GM19035 (cell line): Measurements from ENCODE around the gene PSTPIP2.
"Not testable (repeated sequence)": the region's sequence is repeated elsewhere in the genome, so short reads cannot be mapped to it uniquely, and the experiment has no call there.

Experiments
- ATAC-seq: cut with Tn5 transposase; IDR thresholded peaks from one replicate; pipeline ENCODE4 v1.9.1; 2021; ENCODE audit not compliant: unreplicated experiment

PSTPIP2 gene

DNA sequence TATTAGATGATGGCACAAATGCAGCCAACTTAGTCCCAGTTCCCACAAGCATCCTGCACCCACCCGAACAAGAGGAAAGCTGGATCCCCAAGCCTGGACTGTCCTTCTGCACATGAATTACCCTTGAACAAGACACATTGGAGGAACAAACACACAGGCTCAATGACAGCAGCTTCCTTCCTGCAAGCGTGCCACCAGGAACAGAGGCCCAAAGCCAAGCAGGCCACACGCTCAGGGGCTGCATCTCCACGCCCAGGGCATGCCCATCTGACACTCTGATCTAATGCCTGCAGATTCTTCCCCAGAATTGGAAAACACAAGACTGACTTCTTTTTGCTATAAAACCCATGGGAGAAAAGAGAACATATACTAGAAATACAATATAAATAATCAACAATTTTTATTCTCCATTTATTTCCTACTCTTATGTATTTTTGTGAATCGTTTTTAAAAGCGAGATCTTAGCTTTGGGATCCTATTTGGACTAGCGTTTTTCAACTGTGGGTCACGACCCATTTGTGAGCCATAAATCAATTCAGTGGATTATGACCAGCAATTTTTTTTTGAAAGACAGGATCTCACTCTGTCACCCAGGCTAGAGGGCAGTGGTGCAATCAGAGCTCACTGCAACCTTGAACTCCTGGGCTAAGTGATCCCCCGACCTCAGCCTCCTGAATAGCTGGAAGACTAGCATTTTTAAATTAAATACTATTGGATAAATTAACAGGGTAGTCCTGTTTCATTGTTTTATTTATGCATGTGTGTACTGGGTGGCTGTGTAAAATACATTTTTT is 34.4 kb downstream of the PSTPIP2 start:
- ATAC-seq = no peak

- ATAC-seq = no peak
Measured at GRCh38 chr18:46035696-46036680, 36.1 kb downstream of the PSTPIP2 start.

DNA sequence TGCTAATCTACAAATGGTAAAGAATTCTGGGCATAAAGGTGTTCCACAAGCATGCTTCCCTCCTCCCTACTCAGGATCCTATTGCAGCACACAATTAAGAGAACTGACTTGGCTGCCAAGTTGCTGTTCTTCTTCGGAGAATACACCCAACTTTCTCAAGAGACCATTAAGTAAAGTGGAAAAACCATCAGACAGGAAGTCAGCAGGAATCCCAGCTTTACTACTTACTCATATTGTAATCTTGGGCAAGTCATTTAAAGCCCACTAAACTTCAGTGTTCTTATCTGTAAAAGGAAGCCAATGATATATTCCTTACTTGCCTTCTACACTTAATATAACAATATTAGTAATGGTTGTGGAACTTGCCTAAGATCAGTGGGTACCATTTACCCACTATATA is 37.8 kb downstream of the PSTPIP2 start:
- no peak for ATAC-seq

DNA sequence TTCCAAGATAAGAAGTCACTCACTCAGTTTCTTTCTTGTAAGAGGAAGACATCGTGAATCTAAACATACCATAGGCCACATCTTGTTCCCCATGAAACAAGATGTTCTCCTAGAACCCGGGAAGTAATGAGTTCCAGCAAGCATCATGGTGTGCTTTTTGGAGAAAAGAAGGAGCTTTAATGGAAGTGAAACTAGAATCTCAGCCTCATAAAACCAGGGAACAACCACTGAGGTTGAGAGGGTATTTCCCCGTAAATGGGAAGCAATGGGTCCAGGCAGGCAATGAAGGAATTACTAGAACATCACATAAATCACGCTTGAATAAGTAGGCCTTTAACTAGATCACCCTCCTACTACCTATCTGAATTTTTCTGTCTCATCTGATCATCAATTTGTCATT is 40.3 kb downstream of the PSTPIP2 start:
- no peak for ATAC-seq

DNA sequence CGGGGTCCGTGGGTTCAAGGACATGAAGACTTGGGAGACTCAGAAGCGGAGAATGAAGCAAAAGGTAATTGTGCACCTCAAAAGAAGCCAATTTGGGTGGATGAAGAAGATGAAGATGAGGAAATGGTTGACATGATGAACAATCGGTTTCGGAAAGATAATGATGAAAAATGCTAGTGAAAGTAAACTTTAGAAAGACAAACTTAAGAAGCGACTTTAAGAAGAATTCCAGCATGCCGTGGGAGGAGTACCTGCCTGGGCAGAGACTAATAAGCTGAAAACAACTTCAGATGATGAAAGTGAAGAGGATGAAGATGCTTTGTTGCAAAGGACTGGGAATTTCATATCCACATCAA is 43.5 kb downstream of the PSTPIP2 start:
- no peak for ATAC-seq

DNA sequence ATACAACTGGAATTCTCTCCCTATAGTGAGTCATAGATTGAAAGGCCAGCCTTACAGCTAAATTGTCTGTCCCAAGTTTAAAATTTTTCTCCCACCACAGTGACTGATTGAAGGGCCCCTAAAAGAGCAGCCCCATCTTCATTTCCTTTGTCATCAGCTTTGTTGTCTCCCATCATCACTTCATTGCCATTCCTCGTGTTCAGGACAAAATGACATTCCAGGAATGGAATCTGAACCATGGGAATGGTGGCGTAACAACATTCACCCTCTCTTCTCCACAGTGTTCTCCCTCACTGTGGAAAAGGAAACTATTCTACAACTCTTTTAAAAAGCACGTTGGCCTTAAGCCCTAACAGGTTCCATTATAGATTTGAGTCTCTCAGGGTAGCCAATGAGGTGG is 52.1 kb downstream of the PSTPIP2 start:
- ATAC-seq = no peak

DNA sequence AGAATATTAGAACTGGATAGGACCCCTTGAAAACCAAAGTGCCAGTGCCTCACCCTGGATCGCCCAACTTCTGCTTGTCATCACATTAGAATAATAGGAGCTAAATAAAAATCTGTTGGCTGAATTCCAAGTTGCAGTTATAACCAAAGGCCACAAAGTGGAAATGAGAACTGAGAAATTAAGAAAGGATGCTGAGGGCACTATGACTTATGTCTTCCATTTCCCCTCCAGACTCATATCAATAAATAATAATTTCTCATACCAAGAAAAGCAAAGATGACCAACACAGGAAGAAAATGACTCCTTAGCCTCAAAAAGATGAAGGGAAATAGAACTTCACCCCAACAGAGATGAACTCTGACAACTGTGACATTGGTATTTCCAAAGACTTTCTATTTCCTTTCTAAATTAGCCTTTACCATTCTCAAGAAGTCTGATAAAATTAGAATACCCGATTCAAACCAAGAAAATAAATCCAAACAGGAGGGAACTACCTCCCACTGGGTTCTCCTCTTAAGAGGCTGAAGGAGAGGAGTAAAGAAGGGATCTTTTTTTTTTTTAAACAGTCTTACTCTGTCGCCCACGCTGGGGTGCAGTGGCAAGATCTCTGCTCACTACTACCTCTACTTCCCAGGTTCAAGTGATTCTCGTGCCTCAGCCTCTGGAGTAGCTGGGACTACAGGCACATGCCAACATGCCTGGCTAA is 58.4 kb downstream of the PSTPIP2 start:
- no peak for ATAC-seq

DNA sequence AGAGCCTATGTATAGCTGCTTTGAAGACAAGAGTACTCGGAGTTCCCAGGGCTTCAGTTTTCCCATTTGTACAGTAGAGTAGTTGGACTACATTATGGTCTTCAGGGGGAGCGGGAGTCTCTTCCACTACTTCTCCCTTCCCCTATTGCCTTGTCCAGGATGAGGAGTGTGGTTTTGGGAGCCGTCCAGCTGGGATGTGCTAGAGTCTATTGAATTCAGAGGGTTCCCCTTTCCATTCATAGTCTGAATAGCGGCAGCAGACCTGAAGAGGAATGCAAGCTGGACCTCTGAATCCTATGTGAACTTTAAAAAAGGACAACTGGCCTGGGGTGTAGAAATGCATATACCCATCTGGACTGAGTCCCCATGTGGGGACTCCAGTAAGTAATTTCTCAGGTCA is 61.4 kb downstream of the PSTPIP2 start:
- no peak for ATAC-seq

DNA sequence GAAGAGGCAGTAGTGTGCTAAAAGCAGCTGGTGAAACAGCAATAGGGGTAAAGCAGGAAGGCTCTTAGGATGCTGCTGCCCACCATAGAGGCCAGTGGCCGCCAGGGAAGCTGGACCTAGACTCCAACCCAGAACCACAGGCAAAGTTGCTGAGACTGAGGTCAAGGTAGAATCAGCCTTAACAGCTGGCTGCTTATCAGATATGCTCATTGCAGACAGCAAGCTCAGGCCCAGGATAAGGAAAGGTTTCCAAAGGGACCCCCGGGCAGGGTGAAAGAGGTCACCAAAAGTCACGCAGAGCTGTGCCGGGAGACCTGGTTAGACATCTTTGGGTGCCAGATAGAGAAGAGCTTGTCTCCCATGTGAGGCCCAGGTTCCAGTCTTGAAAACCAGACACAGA is 62.0 kb downstream of the PSTPIP2 start:
- no peak for ATAC-seq

- ATAC-seq = no peak
Measured at GRCh38 chr18:46009125-46009840, 62.8 kb downstream of the PSTPIP2 start.

GRCh38 chr18:46008531-46008930 is 63.5 kb downstream of the PSTPIP2 start:
- no peak for ATAC-seq

DNA sequence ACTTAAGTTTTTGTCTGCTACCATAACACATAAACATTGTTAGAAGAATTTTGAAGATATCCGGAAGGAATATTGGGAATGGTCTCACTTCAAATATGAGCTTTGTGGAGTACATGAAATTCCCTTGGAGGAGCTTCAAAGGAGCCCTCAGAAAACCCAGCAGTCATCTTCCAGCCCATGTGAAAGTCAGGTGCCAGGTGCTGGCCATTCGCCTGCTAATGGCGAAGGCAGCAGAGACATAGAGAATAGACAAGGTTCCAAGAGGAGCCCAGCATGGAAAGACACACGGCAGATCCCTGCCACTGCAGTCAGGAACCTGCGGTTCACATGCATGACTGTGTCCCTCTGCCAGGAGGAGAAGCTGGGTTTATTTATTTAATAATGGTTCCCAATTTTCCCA is 64.9 kb downstream of the PSTPIP2 start:
- ATAC-seq = no peak

DNA sequence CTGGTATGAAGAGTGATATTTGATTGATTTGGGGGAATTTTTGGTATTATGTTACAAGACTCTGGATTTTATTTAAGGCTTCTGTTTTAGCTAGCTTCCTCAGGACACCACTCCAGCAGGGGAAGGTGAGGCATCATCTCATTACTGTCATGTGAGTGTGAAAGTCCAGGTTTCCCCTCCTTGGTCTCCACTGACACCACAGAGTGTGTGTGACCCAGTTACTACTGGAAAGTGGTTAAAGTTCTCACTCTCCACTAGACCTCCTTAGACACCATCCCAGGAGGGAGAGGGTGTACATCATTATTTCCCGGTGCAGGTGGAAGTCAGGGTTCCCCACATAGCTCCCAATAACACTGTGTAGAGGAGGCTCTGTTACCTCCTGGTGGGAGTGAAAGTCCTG is 69.1 kb downstream of the PSTPIP2 start:
- no peak for ATAC-seq

- no peak for ATAC-seq
Measured at GRCh38 chr18:46001892-46002291, 70.2 kb downstream of the PSTPIP2 start.

DNA sequence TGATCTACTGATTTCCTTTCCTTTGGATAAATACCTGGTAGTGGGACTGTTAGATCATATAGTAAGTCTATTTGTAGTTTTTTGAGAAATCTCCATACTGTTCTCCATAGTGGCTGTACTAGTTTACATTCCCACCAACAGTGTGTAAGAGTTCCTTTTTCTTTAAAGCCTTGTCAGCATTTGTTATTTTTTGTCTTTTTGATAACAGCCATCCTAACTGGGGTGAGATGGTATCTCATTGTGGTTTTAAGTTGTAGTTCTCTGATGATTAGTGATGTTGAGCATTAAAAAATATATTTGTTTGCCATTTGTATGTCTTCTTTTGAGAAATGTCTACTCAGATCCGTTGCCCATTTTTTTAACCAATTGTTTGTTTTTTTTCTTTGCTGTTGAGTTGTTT is 71.0 kb downstream of the PSTPIP2 start:
- no peak for ATAC-seq

- no peak for ATAC-seq
Measured at GRCh38 chr18:45999536-45999935, 72.5 kb downstream of the PSTPIP2 start.

GRCh38 chr18:45998244-45998643 is 73.8 kb downstream of the PSTPIP2 start:
- ATAC-seq = no peak

DNA sequence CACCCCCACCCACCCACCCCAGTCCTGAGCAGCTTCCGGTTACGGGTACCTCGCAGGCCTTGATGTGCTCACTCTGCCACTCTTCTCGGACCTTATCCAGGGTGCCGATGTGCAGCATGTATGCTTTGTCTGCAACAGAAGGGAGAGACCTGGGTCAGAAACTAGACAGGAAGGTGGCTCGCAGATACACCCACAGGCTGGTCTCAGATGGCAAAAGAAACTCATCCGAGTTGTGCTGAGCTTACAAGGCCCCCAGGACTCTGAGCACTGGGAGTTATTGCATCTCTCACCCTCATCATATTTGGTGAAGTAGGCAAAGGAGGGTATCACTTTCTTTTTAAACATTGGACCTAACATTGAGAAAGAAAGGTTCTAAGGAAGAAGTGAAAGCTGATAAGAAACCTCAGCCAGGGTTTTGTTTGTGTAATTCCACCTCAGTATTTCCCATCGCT is 74.3 kb downstream of the PSTPIP2 start:
- ATAC-seq = no peak

GRCh38 chr18:45995461-45995860 is 76.6 kb downstream of the PSTPIP2 start:
- no peak for ATAC-seq

- no peak for ATAC-seq
Measured at GRCh38 chr18:45993438-45993837, 78.6 kb downstream of the PSTPIP2 start.

DNA sequence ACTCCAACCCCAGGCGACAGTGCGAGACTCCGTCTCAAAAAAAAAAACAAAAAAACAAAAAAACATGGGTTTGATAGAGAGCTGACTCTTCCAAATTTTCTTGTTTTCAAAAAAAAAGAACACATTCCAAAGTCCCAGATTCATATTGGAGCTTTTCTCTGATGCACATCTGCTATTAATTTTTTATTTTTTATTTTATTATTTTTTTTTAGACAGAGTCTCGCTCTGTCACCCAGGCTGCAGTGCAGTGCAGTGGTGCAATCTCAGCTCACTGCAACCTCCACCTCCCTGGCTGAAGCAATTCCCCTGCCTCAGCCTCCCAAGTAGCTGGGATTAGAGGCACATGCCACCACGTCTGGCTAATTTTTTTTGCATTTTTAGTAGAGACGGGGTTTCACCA is 79.5 kb downstream of the PSTPIP2 start:
- not testable (repeated sequence) for ATAC-seq
